ENCODE data around the gene PRIMA1. TPM values are rescaled to one million over a fixed set of nuclear protein-coding genes. Genes with fewer than 3 reads are reported as not detected.

PRIMA1 gene
- polyA plus RNA-seq, 1 of the 3 experiments (the other 2 are of a cell fraction), result 0.18 TPM

- Histone ChIP-seq H3K4me1 (ENCODE audit: control insufficient read depth in 1 of 2, insufficient read depth in 2 of 2, low read depth in 1 of 2, low read length in 1 of 2) (no peaks in the 10 kb centered on the region), H3K4me3 (ENCODE audit: low read depth in 2 of 2, low read length in 1 of 2) (no peak overlapping the region), H3K27ac (ENCODE audit: low read depth in 2 of 2, low read length in 1 of 2) (no peak overlapping the region), H4K20me1 (ENCODE audit: insufficient read depth) (no peaks in the 10 kb centered on the region), H3K9ac (no peak overlapping the region), H2AFZ (ENCODE audit: low read depth) (no peak overlapping the region), H3F3A (replicated peaks; ENCODE audit: insufficient read depth) (no peaks in the 10 kb centered on the region), H3K79me2 (ENCODE audit: insufficient read depth) (no peaks in the 10 kb centered on the region), H3K9me2 (no peaks in the 10 kb centered on the region), H3K9me3 (0 out of 2 replicates have a peak, but pooled peaks cover 4% of the 10 kb centered on the region), H3K4me2 (no peak overlapping the region), H3K36me3 (replicated peaks in 1 of 2; ENCODE audit: control insufficient read depth in 1 of 2, insufficient read depth in 2 of 2, low read length in 1 of 2) (no peaks in the 10 kb centered on the region), H3K27me3 (ENCODE audit: insufficient read depth) (no peaks in the 10 kb centered on the region)
- CTCF ChIA-PET, result interaction anchor here (0.7 to 1.2 kb wide), 2 partner anchors 16 to 214 kb away, joined by 3 read pairs; no protein-coding TSS in a partner anchor
- 29% methylated on average over 4 of the region's 4 CpGs for WGBS (ENCODE audit: low lambda C conversion rate)
- POLR2A ChIA-PET, result no interaction called here
- TF ChIP-seq NRF1 (IDR thresholded peaks at IDR 0.05; ENCODE audit: low read depth, low read length), result no peak
- TF ChIP-seq IRF3 (IDR thresholded peaks at IDR 0.05; ENCODE audit: low read depth, low read length), result no peak
- no peak for TF ChIP-seq USF1 (IDR thresholded peaks at IDR 0.05; ENCODE audit: borderline replicate concordance, low read depth)
- no peak for TF ChIP-seq YY1 (IDR thresholded peaks at IDR 0.05; ENCODE audit: low read depth)
- TF ChIP-seq EZH2phosphoT487 (IDR thresholded peaks at IDR 0.05; ENCODE audit: borderline replicate concordance, low read depth), result no peak
- no peak for TF ChIP-seq CHD2 (IDR thresholded peaks at IDR 0.05; ENCODE audit: low read length, partially characterized antibody)
- TF ChIP-seq RXRA (IDR thresholded peaks at IDR 0.05; ENCODE audit: borderline replicate concordance, low read depth), result no peak
- no peak for TF ChIP-seq ELF1 (IDR thresholded peaks at IDR 0.05)
- TF ChIP-seq RFX5 (IDR thresholded peaks at IDR 0.05; ENCODE audit: low read length), result no peak
- no peak for TF ChIP-seq REST (IDR thresholded peaks at IDR 0.05; ENCODE audit: low read depth, low read length)
- no peak for TF ChIP-seq USF2 (IDR thresholded peaks at IDR 0.05; ENCODE audit: borderline replicate concordance, low read depth, low read length)
- TF ChIP-seq MAX (IDR thresholded peaks at IDR 0.05; ENCODE audit: low read depth), result no peak
- TF ChIP-seq MXI1 (IDR thresholded peaks at IDR 0.05; ENCODE audit: low read depth, low read length), result no peak
- no peak for TF ChIP-seq FOSL2 (IDR thresholded peaks at IDR 0.05; ENCODE audit: borderline replicate concordance, low read depth)
- no peak for TF ChIP-seq NFIC (IDR thresholded peaks at IDR 0.05; ENCODE audit: borderline replicate concordance)
- DNase-seq, result no peak
Observed at GRCh38 chr14:93688820-93689219, 99.5 kb downstream of the PRIMA1 start.

Data from SK-N-SH (cell line).